GM18499 (cell line): ENCODE measurements around the gene A1BG.
A peak's percentile ranks its signal among the peaks of the same experiment; 100 is the strongest.

Experiments
- ATAC-seq: cut with Tn5 transposase; IDR thresholded peaks from one replicate; pipeline ENCODE4 v1.9.1; 2021; ENCODE audit warnings: moderate number of reproducible peaks; ENCODE audit not compliant: insufficient read depth, unreplicated experiment

A1BG gene

GRCh38 chr19:58352760-58353671 is at the start of gene A1BG:
A1BG (minus strand) TSS chr19:58353492; CDS start chr19:58353437, 55 bp downstream.
- no peak for ATAC-seq

DNA sequence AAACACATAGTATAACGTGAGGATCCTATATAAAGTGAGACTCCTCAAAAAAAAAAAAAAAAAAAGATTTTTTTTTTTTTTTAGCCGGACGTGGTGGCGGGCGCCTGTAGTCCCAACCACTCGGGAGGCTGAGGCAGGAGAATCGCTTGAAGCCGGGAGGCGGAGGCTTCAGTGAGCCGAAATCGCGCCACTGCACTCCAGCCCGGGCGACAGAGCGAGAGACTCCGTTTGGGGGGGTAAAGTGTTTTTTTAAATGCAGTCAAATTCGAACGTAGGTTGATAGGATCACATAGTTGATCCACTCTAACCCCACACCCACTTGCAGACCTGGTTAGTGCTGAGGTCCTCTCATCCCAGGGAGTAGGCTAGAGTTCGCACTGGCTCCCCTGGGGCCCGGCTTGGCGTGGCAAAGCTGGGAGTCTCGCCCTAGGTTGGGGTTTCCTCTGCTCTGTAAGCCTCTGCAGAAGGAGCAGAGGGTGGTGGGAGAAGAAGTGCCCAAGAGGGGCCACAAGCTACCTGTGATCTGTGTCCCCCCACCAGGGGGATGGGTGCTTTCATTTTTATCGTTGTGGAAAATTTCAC is 48.6 kb upstream of the A1BG start:
- ATAC-seq: no peak

- ATAC-seq: peak; percentile 88
Observed at GRCh38 chr19:58400916-58401839, 47.9 kb upstream of the A1BG start.

- ATAC-seq: no peak
Observed at GRCh38 chr19:58400316-58400915, 47.1 kb upstream of the A1BG start.

DNA sequence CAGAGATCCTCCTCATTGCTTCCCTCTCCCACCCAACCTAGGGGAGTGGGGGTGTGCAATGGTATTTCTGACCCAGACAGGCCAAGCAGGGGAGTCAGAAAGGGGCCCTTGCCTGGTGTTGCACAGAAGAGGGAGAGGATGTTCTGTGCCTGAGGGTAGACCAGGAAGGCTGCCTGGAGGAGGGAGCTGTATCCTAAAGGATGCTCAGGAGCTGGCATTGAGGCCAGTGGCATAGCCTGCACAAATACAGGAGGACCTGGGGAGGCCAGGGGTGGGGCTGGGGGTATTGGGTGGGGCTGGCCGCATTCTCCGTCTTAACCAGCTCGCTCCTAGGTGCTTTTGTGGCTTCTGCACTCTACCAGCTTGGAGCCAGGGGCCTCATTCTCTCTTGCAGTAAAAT is 46.6 kb upstream of the A1BG start:
- ATAC-seq: no peak

DNA sequence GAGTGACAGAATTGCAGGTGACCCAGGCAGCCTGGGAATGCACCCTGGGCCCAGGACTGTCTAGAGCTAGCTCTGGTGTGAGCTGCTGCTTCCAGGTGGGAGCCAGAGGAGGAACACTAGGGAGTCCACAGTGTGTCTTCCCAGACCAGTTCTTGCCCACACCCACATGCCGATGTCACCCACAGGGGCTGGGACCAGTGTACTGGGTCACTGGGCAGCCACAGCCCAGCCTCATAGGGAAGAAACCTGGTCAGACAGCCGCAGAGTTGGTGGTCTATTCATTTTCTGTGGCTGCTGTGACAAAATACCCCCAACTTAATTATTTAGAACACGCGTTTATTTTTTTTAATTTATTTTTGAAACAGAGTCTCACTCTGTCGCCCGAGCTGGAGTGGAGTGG is 45.3 kb upstream of the A1BG start:
- no peak for ATAC-seq

- no peak for ATAC-seq
Observed at GRCh38 chr19:58398087-58398486, 44.8 kb upstream of the A1BG start.

GRCh38 chr19:58397533-58398037 is 44.3 kb upstream of the A1BG start:
- no peak for ATAC-seq

GRCh38 chr19:58396691-58397532 is 43.6 kb upstream of the A1BG start:
- no peak for ATAC-seq

GRCh38 chr19:58395979-58396627 is 42.8 kb upstream of the A1BG start:
- no peak for ATAC-seq

DNA sequence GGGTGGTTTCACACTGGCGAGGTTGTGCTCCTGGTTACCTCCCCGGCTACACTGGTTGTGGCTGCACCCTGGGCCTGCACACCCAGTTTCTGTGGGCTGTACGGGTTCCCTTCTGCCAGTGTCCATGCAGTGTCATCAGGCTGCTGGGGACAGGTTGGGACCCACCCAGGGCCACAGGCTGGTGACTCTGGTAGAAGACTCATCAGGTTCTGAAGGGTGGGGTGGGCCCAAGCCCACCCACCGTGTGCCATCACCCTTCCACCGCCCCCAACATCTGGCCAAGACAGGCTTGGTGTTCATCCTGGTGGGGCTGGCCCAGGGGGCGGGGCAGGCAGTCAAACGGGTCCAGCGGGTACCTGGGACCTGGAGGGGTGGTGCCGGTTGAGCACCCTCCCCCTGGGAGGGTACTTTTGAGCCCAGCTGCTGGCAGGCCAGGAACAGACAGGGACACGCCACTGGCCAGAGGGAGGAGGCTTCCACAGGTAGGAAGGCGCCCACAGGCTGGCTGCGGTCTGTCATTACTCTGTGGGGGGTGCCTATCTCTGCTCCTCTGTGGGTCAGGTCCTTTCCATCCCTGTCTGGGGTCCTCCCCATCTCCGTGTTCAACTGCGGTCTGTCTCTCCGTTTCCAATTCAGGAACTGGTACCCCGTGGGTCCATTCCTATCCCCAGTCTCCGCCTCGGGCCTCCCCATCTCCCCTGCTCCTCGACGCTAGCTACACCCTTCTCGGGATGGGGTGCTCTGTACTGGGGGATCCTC is 42.1 kb upstream of the A1BG start, which contains the start of gene RNF225:
Gene RNF225, plus strand, starts transcription at position 437 of the 759 bp plus-strand sequence. CDS start 434 bp downstream, outside the sequence.
- ATAC-seq: no peak

- no peak for ATAC-seq
Observed at GRCh38 chr19:58394821-58395219, 41.5 kb upstream of the A1BG start.

- no peak for ATAC-seq
Observed at GRCh38 chr19:58393725-58394033, 40.4 kb upstream of the A1BG start.

GRCh38 chr19:58392945-58393724 is 39.8 kb upstream of the A1BG start:
- no peak for ATAC-seq

DNA sequence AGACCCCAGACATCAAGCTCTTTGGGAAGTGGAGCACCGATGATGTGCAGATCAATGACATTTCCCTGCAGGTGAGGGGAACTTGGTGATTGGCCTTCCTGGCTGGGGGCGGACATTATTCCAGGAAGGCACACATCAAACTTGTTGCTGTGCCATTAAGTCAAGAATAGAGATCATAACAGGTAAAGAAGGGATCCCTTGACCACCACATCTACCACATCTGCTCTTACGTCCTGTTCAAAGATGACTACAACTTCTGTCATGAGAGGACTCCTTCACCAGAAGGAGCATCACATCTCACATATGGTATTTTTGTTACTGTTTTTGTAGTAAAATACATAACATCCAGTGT is 34.9 kb upstream of the A1BG start:
- no peak for ATAC-seq

GRCh38 chr19:58387338-58388174 is 34.3 kb upstream of the A1BG start:
- no peak for ATAC-seq
